G401 (cell line): ENCODE measurements around the gene FN1. TPM values are rescaled to one million over a fixed set of nuclear protein-coding genes. Genes with fewer than 3 reads are reported as not detected.

Experiments used
- DNase-seq: peaks from one replicate; pipeline ENCODE4 v3.0.0-alpha.2; 2015; ENCODE audit warnings: low spot score
- in situ Hi-C: cut with HindIII; loops from 2 replicates; pipeline ENCODE4 v1.10.0; 2016; ENCODE audit warnings: low sequenced_read_pairs, mixed read lengths
- total RNA-seq: library from RNA; depleted of rRNA; stranded (reverse); fragments of >200 nt; shearing (Covaris generic); gene quantifications from 2 replicates; pipeline ENCODE4 v1.2.3, GENCODE V29; 2014

Gene FN1
- total RNA-seq, 1 experiment from 2014 or later = 0.27 TPM

- no peak for DNase-seq
- in situ Hi-C loops = no loop called here
Observed at GRCh38 chr2:215447673-215448081, 11.8 kb upstream of the FN1 start.

DNA sequence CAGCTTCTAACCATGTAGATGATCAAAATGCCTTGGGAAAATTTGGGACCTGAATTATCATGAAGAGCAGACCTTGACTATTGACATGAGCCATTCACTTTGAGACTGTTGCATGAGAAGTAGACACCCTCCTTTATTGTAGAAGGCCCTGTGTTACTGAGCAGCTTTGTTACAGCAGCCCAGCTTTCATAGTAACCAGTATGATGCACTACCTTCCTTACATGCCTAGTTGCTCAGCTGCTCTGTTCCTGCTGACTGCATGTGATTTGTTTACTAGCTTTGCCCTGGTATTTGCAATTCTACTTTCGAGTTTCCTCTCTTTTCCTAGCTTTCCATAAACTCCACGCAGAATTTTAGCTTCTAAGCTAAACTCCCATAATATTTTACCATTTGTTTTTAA lies 11.2 kb upstream of the FN1 start:
- in situ Hi-C loops = no loop called here
- DNase-seq = no peak

- no peak for DNase-seq
- in situ Hi-C loops = no loop called here
Observed at GRCh38 chr2:215442401-215442787, 6.5 kb upstream of the FN1 start.

DNA sequence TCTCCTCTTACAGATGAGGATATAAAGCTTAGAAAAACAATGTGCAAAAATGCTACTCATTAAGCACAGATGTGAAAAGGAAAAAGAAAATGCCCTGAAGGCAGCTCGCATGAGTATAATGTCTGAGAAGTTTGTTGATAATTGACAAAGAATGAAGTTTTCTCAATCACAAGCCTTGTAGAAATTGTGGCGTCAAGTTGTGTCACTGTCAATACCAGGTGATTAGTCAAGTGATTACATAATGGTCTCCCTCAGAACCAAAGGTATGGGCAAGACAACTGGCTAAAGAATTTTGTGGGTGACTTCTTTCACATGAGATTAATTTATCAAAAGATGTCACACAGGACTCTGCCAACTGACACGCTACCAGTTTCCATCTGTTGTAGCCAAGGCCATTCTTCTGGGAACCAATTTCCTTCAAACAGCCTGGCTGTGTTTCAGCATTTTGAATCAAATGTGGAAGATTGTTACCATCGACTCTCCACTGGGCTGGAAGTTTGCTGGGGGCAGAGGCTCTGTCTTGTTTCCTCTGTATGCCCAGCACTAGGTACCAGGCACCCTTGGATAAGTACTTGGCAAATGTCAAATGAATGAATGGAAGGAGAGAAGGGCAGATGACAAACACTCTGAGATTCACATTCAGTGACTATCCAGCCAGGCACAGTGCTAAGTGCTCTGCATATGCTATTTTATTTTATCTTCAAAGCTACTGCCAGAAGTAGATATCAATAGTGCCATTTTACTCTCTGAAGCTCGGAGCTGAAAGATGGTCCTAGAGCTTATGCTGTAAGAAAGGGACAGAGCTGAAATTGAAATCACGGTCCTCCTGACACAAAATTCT lies 5.9 kb upstream of the FN1 start:
- no peak for DNase-seq
- in situ Hi-C loops = no loop called here

GRCh38 chr2:215439980-215440512 lies 4.2 kb upstream of the FN1 start:
- in situ Hi-C loops = no loop called here
- DNase-seq = no peak

DNA sequence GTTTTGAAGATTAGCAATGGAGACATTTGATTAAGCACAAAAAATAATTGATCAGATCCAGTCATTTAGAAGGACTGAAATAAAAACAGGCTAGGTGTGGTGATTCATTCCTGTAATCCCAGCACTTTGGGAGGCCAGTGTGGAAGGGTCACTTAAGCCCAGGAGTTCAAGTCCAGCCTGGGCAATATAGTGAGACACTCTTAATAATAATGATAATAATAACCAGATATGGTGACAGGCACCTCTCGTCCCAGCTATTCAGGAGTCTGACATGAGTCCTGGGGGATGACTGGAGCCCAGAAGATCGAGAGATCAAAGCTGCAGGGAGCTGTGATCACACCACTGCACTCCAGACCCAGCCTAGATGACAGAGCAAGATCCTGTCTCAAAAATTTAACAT lies 3.5 kb upstream of the FN1 start:
- no peak for DNase-seq
- in situ Hi-C loops = no loop called here

DNA sequence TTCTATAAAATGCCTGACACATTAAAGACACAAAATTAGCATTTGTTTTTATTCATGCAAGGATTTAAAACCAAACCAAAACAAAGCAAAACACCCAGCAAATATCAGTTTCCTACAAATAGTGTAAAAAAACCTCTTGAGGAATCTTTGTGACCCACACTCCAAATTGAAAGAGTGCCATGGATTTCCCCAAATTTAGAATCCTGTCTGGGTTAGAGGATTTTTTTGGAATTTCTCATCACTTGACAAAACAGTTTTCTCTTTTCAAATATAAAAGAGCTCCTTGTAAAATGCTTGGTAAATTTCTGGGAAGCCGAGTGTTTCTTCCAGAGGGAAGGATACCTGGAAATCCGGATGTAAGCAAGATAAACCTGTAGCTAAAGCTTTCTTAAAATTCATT lies 1.7 kb upstream of the FN1 start:
- in situ Hi-C loops = no loop called here
- no peak for DNase-seq

GRCh38 chr2:215436705-215437565 lies 1.1 kb upstream of the FN1 start:
- in situ Hi-C loops = no loop called here

GRCh38 chr2:215435280-215435869 lies 493 bp downstream of the FN1 start:
- in situ Hi-C loops = no loop called here
- DNase-seq = no peak

More at GRCh38 chr2:215436705-215437565, 1.1 kb upstream of the FN1 start:
- no peak for DNase-seq

GRCh38 chr2:215434447-215435279 lies 1.2 kb downstream of the FN1 start:
- in situ Hi-C loops = no loop called here
- DNase-seq = no peak

GRCh38 chr2:215432759-215433594 lies 2.9 kb downstream of the FN1 start:
- DNase-seq = no peak
- in situ Hi-C loops = no loop called here

DNA sequence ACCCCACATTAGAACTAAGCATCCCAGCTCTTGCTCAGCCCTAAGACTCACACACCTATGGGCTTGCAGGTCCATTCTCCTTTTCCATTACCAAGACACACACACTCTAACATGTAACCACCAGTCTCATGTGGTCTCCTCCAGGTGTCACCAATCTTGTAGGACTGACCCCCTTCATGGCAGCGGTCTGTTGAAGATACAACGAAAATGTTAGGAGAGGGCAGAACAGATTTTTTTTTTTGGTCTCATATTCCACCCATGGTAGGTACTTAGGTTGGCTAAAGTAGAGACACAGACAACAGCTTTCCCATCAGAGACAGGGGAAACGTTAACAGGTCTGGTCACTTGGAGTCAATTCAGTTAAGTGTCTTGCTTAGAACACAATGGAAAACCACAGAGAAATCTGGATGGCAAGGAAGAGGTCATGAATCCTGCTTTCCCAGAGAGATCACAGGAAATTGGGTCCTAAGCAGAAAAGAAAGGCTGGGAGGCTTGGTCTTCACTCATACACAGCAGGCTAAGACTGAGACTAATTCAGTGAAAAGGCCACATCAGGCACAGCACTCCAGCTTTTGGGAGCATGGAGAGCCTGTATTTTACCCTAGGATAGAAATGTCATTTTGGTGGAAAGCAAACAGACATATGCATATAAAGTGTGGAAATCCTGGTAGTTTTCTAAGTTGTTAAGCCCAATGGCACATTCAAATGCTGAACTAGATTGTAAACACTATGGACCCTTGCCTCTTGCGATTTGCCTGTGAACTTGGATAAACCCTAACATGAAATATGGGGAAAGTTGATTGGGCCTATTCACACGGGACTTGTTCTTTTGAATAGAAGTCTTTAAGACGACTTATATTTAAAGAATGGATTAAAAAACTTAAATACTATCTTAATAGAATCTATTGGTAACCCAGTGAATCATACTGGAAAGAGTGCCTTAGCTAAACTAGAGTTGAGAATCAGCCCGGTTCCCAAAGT lies 3.8 kb downstream of the FN1 start:
- no peak for DNase-seq
- in situ Hi-C loops = no loop called here

DNA sequence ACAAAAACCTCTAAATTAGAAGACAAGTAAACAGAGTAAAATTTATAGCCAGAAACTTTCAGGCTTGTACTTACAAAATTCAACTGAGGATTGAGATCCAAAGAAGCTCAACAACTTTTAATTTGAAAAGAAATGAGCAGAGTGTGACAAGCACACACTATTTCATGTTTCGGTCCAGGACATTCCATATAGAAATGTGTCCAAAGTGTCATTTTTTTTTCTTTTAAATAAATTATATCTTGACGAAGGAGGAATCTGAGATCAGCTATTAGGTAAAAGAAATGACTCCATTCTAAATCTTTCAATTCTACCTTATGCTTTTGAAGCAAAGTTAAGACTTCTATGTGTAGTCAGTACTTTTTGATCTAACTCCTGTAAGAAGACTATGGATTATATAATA lies 4.6 kb downstream of the FN1 start:
- in situ Hi-C loops = no loop called here

DNA sequence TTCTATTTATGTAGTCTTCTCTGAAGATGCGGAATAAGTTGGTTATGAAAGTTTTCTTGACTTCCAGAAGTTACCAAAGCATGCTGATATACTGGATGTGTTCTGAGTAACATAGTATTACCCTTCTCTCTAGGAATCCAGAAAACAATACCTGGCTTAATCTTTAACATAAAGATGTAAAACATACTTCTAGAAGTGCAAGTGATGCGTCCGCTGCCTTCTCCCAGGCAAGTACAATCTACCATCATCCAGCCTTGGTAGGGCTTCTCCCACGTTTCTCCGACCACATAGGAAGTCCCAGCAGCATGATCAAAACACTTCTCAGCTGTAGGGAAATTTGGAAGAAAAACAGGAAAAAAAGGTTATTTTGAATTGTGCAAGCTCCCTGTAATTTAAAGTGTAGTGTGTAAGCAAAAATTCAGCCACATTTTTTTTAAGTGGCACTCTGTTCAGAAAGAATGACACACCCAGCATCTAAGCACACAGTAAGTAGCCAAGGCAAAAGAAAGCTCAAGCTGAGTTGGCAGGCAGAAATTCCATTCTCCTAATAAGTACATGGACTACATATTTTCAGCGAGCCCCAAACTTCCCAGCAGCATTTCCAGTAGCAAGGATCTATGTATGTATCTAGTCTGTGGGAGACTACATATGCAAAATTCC lies 5.2 kb downstream of the FN1 start:
- DNase-seq = no peak
- in situ Hi-C loops = no loop called here

More for the DNA sequence above, 4.6 kb downstream of the FN1 start:
- no peak for DNase-seq

DNA sequence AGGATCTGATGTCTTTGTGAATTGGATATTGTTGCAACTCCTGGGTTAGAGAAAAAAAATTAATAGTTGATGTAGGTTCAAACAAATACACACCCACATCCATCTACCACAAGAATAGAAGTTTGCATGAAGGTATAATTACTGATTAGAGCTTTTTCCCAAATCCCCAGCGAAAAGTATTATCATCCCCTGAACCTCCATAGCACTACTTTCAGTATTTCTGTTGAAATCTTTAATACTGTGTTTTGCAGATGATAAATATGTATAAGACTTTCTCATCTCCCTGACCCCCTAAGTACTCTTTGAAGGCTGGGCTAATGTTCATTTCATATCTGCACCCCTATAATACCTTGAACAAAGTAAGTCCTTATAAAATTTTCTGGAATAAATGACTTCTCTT lies 6.4 kb downstream of the FN1 start:
- in situ Hi-C loops = no loop called here
- DNase-seq = no peak

DNA sequence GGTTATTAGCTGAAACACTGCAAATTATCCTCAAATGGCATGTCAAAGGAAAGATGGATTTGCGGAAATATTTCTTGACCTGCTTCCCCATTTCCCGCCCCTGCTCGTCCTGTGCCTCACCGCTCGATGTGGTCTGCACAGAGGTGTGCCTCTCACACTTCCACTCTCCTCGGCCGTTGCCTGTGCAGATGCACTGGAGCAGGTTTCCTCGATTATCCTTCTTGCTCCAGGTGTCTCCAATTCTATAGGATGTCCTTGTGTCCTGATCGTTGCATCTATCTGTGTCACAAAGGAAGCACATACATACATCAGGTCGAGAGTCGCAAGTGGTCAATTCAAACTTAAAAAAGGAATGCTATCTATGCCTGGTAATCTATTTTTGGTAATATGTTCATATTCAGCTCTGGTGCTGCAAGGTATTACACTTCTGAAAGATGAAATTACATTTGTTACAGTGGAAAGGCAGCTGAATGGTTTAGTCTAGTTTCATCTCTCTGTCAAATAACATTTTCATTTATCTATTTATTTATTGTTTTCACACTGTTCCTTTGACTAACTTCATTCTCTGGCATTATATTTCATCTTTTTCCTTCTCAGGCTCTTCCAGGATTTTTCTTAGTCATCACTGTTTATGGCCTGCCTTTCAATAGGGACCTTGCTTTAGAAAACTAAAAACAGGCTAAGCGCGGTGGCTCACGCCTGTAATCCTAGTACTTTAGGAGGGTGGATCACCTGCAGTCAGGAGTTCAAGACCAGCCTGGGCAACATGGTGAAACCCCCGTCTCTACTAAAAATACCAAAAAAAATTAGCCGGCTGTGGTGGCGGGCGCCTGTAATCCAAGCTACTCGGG lies 7.6 kb downstream of the FN1 start:
- in situ Hi-C loops = no loop called here
- DNase-seq = no peak
